ENCODE results near the gene TYR. TPM values are rescaled to one million over a fixed set of nuclear protein-coding genes. Genes with fewer than 3 reads are reported as not detected.
"Not testable (repeated sequence)": the region's sequence is repeated elsewhere in the genome, so short reads cannot be mapped to it uniquely, and the experiment has no call there.

The TYR gene
- total RNA-seq, 2 donors from 2014 or later = not detected

- no peak for TF ChIP-seq CTCF (IDR thresholded peaks at IDR 0.05)
- DNase-seq = no peak
- no peak overlapping the region for H3K4me3 ChIP-seq
- no peaks in the 10 kb centered on the region for H3K27me3 ChIP-seq
- H3K4me1 ChIP-seq = no peaks in the 10 kb centered on the region
- H3K27ac ChIP-seq = no peak overlapping the region
- no peak for ATAC-seq
- peaks cover 0 to 5% (median 0%) of the 10 kb centered on the region in 3 donors for H3K9me3 ChIP-seq
- H3K36me3 ChIP-seq (replicated peaks in 1 of 2; ENCODE audit: insufficient read depth in 1 of 2, low read depth in 2 of 2) = no peaks in the 10 kb centered on the region
- intact Hi-C loops (cut with DNase I) = no loop called here
Measured at GRCh38 chr11:89205378-89205777, 27.7 kb downstream of the TYR start.

- no peaks in the 10 kb centered on the region for H3K9me3 ChIP-seq
- no peak overlapping the region for H3K4me3 ChIP-seq
- no peak for TF ChIP-seq POLR2A (IDR thresholded peaks at IDR 0.05)
- no peak for TF ChIP-seq CTCF (IDR thresholded peaks at IDR 0.05)
- no peak for ATAC-seq
- no peak for DNase-seq
- no peaks in the 10 kb centered on the region for H3K36me3 ChIP-seq (replicated peaks in 1 of 2; ENCODE audit: insufficient read depth in 1 of 2, low read depth in 2 of 2)
- no peak overlapping the region for H3K27ac ChIP-seq
- intact Hi-C loops (cut with DNase I) = no loop called here
- 67 to 68% methylated on average over 8 of the region's 8 CpGs for WGBS, 2 donors
- no peaks in the 10 kb centered on the region for H3K4me1 ChIP-seq
- H3K27me3 ChIP-seq = no peaks in the 10 kb centered on the region
Measured at GRCh38 chr11:89220684-89221339, 43.1 kb downstream of the TYR start.

GRCh38 chr11:89235083-89235482 is 57.4 kb downstream of the TYR start:
- Histone ChIP-seq H3K9me3 (peaks cover 0 to 3% (median 0%) of the 10 kb centered on the region in 3 donors), H3K27me3 (no peaks in the 10 kb centered on the region), H3K36me3 (replicated peaks in 1 of 2; ENCODE audit: insufficient read depth in 1 of 2, low read depth in 2 of 2) (no peaks in the 10 kb centered on the region), H3K4me3 (no peak overlapping the region), H3K27ac (no peak overlapping the region), H3K4me1 (no peaks in the 10 kb centered on the region)
- intact Hi-C loops (cut with DNase I) = no loop called here
- 9 to 20% methylated on average over 1 of the region's 1 CpG for WGBS, 2 donors
- ATAC-seq (no peak), DNase-seq (no peak)
- TF ChIP-seq POLR2A (IDR thresholded peaks at IDR 0.05) (no peak), CTCF (IDR thresholded peaks at IDR 0.05) (no peak)

GRCh38 chr11:89235976-89236375 is 58.3 kb downstream of the TYR start:
- intact Hi-C loops (cut with DNase I) = no loop called here
- no peaks in the 10 kb centered on the region for H3K27me3 ChIP-seq
- no peak for DNase-seq
- H3K27ac ChIP-seq = no peak overlapping the region
- 75 to 84% methylated on average over 5 of the region's 5 CpGs for whole genome bisulfite sequencing, 2 donors
- no peak for TF ChIP-seq POLR2A (IDR thresholded peaks at IDR 0.05)
- no peak for TF ChIP-seq CTCF (IDR thresholded peaks at IDR 0.05)
- no peaks in the 10 kb centered on the region for H3K36me3 ChIP-seq (replicated peaks in 1 of 2; ENCODE audit: insufficient read depth in 1 of 2, low read depth in 2 of 2)
- H3K4me3 ChIP-seq = no peak overlapping the region
- H3K4me1 ChIP-seq = no peaks in the 10 kb centered on the region
- H3K9me3 ChIP-seq = no peaks in the 10 kb centered on the region
- no peak for ATAC-seq

GRCh38 chr11:89247007-89247406 is 69.3 kb downstream of the TYR start:
- H3K4me1 ChIP-seq; H3K36me3 ChIP-seq (replicated peaks in 1 of 2; ENCODE audit: insufficient read depth in 1 of 2, low read depth in 2 of 2); H3K4me3 ChIP-seq; intact Hi-C loops (cut with DNase I); ATAC-seq; H3K27ac ChIP-seq; H3K27me3 ChIP-seq; H3K9me3 ChIP-seq; DNase-seq: not testable (repeated sequence)
- 51 to 60% methylated on average over 4 of the region's 4 CpGs for WGBS, 2 donors

Measured in body of pancreas (tissue), 4 donors.